HS-5 (cell line): ENCODE measurements around the gene EPHA4.

ENCODE experiments used
- DNase-seq: peaks from one replicate; pipeline ENCODE4 v3.0.0-alpha.2; 2012; ENCODE audit warnings: low read depth

The EPHA4 gene

DNA sequence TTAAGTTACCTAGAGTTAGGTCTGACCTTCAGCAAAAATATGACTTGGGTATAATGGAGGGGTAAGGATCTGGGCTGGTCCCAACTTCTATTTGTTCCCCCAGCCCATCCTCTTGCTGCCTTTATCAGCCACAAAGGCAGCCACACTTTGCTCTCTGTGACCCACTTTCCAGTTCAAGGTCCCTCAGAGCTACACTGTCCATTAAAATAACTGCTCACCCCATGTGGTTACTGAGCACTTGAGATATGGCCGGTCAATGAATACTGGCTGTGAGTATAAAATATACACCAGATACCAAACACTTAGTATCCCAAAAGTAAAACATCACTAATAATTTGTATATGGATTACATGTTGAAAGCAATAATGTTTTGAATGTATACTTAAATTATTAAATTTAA lies 67.2 kb downstream of the EPHA4 start:
- DNase-seq = no peak

- DNase-seq = no peak
Measured at GRCh38 chr2:221503965-221504364, 68.1 kb downstream of the EPHA4 start.

GRCh38 chr2:221502270-221503010 lies 69.7 kb downstream of the EPHA4 start:
- peak; percentile 89 for DNase-seq

DNA sequence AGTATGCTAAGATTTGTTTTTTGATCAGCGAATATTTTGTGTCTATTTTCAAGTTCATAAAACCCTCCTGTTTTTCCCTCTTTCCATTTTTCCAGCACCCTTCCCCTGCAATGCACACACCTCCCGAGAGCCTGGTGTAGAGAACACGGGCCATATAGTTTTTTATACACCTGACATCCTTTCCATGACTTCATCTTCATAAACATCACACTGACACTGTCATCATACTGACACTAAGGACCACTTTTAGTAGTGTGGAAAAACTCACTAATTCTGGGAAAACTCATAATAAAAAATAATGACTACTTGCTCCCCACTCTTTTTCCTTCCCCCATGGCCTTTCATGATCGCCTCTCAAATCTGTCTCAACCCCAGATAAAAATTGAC lies 70.2 kb downstream of the EPHA4 start:
- DNase-seq = no peak

DNA sequence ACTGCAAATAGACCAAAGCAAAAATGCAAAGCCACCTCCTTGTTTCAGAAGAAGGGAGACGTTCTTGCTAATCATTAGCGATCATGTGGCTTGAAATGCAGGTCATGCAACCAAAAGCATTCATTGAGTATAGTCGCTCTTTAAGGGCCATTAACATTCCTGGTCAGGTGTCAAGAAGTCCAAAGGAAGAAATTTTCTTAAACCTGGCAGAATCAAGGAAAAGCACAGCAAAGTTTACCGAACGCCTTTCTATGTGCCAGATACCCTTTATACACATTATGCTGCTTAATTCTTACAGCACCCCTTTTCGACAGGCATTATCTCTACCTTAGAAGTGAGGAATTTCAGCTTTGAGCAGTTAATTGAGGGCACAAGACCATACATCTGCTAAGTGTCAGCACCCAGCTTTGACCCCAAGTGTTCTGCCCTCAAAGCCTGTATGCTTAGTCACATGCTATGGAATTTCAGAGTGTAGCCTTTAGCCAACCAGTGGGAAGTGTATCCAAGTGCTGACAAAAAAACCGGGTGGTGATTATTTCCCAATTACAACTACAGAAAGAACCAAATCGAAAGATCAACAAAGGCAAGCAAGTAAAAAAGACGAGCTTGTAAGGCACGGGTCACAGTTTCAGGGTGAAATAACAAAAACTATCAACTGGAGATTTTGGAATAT lies 70.8 kb downstream of the EPHA4 start:
- DNase-seq = peak; percentile 78

DNA sequence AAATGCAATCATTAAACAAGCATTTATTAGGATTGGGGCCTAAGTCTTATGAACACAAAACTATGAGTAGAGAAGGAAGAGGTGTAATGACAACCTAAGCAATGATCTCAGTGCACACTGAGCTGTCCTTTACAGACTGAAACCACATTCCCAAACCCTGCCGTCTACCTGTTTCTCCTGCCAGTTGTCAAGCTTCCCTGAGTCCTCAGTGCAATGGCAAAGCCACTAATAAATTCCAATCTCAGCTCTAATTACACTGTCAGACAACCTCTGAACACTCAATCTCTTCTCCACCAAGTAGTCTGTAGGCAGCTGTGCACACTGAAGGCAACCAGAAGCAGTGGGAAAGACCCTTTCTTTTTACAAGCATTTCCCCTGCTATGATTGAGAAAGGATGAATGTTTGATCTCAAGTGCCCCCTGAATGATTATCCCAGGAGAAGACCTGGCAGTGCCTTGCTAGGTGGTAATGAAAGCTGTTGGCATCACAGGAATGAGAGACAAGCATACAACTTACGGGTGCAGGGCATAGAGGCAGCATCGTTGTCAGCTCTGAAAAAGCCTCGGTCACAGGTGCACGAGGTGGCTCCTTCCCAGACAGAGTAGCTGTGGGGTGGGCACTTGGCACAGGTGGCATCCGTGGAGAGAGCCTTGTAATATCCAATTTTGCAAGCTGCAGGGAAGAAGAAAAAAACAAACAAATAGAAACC lies 71.4 kb downstream of the EPHA4 start:
- no peak for DNase-seq

DNA sequence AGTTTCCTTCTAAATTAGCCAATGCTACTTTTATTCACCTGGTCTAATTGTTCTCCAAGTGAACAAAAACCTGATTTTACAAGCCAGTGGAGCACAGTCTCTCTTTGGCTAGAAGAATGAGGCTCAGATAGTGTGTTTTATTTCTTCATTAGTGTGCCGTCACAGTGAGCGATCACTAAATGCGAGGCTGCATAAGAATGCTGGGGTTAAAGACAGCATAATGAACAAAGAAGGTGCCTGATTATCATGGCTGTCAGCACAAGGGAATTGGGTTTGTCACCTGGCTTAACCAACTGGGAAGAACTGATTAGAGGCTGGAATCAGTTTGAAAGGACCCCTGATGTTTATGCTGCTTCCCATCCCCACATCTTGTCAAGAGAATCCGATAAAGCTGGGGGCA lies 76.4 kb downstream of the EPHA4 start:
- no peak for DNase-seq

- DNase-seq = no peak
Measured at GRCh38 chr2:221494556-221494955, 77.5 kb downstream of the EPHA4 start.

GRCh38 chr2:221493391-221493790 lies 78.7 kb downstream of the EPHA4 start:
- no peak for DNase-seq

DNA sequence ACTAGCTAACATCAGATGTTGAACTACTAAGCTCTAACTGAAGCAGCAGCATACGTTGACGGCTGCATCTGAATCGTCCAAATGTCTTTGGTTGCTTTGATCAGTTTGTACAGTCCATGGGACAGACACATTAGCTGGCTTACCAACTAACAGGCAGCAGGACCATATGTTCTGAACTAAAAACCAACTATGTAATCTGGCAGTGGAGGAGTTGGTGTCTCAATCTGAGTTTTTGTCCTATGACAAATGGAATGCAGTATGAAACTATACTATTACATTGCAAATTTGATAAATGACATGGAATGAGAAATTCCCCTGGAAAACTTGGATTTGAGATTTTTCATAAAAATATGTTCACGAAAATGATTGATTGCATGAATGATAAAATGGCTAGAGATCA lies 79.5 kb downstream of the EPHA4 start:
- peak; percentile 47 for DNase-seq

DNA sequence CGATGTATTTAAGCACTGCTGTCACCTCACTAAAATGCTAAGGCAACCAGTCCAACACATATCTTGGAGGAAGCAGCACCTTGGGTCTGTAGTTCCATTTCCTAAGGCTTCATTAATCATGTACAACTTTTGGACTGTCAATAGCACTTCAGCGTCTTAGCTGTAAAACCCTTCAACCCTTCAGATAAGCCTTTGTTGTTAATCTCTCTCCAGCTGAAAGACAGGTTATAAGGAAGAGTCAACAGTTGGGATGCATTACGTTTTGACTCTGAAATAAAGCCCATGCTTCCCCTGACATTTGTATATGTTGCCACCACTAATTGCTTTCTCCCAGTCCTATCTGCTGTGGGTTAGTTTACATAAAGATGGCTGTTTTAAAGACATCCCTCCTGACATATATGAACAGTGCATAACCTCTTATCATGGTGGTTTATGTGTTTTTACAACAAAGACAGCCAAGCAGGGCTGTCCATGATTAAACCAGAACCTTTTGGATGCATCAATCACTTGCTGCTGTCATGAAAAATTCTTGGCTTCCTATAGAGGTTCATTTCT lies 81.5 kb downstream of the EPHA4 start:
- no peak for DNase-seq

DNA sequence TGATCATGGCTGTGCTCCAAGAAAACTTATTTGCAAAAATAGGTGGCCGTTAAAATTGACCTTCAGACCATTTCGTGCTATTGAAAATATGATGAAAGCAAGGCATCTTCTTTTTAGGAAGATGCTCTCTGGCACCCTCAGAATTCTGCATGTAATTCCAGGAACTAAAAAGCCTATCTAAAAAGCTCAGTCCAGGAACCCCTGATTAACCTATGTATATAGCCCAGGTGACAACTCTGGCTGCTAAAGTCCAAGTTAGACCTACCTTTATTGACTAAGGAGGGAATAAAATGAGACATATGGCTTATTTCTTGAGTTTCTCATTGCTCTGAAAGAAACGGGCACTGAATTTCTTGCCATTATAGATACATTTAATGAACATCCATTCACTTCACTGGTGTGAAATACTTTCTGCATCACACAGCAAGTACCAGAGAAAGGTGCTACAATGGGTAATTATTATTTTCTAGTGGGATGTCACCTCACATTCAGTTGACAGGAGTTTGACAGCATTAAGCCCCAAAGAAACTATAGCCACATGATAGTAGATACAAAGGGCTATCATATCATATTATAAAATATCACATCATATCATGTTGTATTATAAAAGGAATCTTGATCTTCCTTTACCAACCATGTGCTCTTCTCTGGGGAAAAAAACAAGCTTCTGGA lies 83.8 kb downstream of the EPHA4 start:
- DNase-seq = no peak

DNA sequence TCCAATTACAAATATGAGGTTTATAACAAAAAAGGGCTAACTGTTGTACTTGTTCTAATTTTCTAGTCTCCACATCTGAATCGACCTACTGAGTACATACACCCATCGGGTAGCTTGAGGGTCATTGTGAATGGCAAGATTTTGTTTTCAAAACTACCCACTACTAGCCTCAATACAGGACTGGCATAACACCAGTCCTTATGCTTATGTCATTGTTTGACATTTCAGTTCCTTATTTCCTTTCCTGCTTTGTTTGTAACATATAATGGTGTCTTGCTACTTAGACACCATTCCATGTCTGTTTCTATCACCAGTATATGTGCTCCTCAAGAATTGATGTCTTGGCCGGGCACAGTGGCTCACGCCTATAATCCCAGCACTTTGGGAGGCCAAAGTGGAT lies 86.0 kb downstream of the EPHA4 start:
- DNase-seq = no peak

DNA sequence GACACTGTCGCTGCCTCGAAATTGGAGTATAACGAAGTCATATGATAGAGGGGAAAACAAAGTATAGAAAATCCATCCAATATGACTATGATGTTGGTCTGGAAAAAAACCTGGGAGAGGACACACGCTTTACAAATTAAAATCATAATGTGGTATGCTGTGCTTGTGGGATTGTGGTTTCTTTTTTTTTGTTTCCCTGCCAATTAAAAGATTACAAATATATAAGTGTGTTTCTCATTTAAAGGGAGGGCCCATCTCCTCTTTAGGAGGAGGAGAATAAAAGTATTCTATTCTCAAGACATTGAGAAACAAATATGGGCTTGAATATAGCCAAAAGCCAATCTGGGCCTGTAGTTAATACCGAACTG lies 86.6 kb downstream of the EPHA4 start:
- peak; percentile 13 for DNase-seq

DNA sequence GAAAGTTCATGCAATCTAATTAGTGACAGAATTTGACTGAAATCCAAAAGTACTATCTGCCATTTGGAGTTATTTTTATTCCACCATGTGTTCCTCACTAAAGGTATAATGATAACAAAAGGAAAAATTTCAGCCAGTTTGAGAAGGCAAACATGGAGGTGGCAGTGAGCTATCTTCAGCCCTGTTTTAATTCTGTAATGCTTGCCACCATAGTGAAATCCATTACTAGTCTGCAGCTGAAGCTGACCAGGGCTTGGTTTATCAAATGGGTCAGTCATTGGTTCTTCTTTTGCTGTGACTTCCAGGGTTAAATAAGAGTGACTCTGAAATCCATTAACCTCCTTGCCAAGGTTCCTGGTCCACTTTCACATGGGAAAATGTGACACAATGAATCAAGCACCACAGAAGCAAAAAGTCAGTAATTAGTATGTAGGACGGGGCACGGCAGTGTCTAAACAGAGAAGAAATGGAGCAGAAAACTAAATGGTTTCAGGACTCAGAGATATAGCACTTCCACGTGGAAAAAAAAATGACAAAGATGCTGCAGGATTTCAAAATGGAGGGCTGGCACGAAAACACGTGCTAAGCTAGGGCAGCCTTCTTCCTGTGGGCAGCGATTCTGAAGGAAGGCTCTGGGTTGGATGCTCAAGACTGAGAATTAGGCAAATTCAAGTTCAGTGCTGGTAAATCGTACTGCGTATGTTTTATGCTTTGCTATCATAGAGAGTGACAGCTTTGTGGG lies 87.2 kb downstream of the EPHA4 start:
- DNase-seq = no peak

GRCh38 chr2:221482666-221483455 lies 89.2 kb downstream of the EPHA4 start:
- no peak for DNase-seq

GRCh38 chr2:221480821-221481220 lies 91.3 kb downstream of the EPHA4 start:
- DNase-seq = no peak

DNA sequence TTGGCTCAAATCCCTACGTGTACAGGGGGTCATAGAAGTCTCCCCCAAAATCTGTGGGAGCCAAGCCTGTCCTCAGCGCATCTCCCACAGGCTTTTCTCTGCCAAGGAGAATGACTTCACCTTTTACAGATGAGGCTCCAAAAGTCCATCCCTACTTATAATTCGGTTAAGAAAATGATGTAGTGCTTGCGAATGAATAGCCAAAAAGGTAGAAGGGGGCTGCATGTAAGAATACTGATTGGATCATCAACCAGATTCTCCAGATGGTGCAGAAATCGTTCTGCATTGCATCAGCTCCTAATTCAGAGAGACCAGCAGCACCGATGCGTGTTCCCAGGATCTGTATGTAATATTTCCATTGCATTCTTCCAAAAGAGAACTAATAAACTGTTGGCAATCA lies 91.9 kb downstream of the EPHA4 start:
- no peak for DNase-seq

DNA sequence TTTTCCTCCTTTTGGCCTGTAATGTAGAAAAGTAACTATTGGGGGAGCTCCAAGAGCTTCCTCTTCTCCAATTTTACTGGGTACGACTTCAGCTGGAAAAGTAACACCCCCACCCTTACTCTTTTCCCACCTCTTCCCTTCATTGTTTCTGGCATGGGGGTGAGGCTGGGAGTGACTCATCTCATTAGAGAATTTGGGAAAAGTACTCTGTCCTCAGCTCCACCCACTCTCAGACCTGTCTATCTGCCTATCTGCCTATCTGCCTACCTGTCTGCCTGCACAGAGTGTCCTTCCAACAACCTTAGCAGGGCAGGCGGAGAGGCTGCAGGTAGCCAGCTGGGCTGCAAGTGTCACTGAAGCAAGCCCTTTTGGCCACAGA lies 93.6 kb downstream of the EPHA4 start:
- no peak for DNase-seq

GRCh38 chr2:221477714-221478484 lies 94.2 kb downstream of the EPHA4 start:
- DNase-seq = no peak
